ENCODE results near the gene ANKRD1.
A peak's percentile ranks its signal among the peaks of the same experiment; 100 is the strongest.

The ANKRD1 gene

DNA sequence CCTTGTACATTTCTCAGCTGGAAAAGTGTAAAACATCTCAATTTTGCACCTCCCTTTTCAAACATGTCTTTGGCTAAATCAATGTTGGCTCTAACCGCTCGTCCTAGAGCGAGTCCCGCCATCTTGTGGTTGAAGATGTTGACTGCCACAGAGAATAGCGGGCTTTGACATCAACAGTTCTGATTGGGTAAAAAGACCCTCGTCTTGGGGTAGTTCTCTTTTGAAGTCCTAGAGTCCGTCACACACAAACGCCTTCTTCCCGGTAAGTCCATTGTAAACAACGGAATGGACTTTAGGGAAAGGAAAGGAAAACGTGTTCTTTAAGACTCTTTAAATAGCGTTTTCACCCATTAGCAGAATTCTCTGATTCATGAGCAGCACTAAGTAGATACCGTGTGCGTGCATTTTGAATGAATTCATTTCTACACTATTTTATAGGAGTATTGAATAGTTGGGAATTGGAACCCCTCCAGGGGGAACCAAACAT is 49.6 kb downstream of the ANKRD1 start:
- Histone ChIP-seq H3K27ac (peak overlapping the region in 6 of 21 experiments; percentile 73 to 86 (median 78)), H3K4me3 (peak overlapping the region; percentile 68 to 88 (median 76))

DNA sequence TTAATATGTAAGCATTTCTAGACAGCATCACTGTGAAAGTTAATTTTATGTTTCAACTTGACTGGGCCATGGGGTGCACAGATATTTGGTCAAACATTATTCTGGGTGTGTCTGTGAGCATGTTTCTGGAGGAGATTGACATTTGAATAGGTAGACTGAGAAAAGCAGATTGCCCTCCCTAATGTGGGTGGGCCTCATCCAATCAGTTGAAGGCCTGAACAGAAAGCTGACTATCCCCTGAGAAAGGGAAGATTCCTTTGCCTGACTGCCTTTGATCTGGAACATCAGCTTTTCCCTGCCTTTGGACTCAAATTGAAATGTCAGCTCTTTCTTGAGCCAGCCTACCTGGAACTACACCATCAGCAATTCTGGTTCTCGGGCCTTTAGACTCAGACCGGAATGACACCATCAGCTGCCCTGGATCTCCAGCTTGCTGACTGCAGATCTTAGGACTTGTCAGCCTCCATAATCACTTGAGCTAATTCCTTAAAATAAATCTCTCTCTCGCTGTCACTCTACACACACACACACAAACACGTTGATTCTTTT is 54.8 kb downstream of the ANKRD1 start:
- H3K27ac ChIP-seq, result no peak overlapping the region

GRCh38 chr10:90865401-90865800 is 55.5 kb downstream of the ANKRD1 start:
- Histone ChIP-seq H3K27ac (no peak overlapping the region), H3K4me3 (no peak overlapping the region)

More for the DNA sequence above, 54.8 kb downstream of the ANKRD1 start:
- no peak overlapping the region for H3K4me3 ChIP-seq

DNA sequence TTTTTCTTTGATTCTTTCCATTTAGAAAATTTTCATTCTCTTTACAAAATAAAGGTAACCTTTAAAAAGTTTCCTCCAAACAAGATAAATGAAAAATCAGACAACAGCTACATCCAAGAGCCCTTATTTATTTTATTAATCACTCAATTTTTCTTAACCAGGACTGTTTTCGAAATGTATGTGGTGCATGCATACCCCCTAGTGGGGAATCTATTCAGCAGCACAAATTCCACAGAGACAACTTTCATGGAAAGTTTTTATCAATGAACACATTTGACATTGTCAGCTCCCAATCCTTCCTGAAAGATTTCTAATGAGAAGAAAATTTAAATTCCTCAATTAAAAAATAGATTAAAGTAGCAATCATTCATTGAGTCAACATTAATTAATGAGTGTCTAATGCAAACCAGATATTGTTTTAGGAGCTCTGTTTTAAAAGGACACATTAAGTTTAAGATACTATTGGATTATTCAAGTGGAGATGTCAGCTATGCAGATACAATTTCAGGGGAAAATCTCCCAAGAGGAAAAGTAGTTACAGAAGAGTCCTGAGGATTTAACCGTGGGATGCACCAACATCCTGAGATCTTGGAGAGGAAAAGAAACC is 57.9 kb downstream of the ANKRD1 start:
- Histone ChIP-seq H3K27ac (no peak overlapping the region), H3K4me3 (no peak overlapping the region)
